SH-SY5Y (cell line): ENCODE results near the gene OAT.

Experiments
- GATA2 ChIP-seq: IDR thresholded peaks from 2 replicates; pipeline ENCODE4 v1.6.1; 2011; ENCODE audit warnings: mild to moderate bottlenecking, low read depth, low read length
- GATA3 ChIP-seq: IDR thresholded peaks from 2 replicates; pipeline ENCODE4 v1.6.1; 2011; ENCODE audit warnings: low read depth, mild to moderate bottlenecking, low read length, moderate library complexity

Gene OAT

DNA sequence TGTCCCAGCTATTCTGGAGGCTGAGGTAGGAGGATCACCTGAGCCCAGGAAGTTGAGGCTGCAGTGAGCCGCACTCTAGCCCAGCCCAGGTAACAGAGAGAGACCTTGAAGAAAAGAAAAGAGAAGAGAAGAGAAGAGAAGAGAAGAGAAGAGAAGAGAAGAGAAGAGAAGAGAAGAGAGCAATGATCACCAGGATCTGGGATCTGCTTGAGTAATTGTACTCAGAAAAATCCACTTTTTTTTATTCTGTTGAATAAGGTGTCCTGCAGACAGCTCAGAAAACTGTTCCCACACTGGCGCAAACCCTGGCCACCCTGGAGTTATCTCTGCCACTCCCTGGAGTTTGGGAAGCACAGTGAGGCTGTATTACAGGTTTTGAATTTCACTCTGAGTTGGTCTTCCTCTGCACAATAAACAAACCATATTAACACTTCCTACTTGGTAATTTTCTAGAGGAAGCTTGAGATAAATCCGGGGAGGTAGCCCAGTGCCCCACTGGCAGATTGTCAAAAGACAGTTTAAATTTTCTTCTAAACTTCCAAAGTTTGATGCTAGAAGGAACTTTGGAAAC, 9.6 kb upstream of the OAT start:
- TF ChIP-seq GATA3 (no peak), GATA2 (no peak)

DNA sequence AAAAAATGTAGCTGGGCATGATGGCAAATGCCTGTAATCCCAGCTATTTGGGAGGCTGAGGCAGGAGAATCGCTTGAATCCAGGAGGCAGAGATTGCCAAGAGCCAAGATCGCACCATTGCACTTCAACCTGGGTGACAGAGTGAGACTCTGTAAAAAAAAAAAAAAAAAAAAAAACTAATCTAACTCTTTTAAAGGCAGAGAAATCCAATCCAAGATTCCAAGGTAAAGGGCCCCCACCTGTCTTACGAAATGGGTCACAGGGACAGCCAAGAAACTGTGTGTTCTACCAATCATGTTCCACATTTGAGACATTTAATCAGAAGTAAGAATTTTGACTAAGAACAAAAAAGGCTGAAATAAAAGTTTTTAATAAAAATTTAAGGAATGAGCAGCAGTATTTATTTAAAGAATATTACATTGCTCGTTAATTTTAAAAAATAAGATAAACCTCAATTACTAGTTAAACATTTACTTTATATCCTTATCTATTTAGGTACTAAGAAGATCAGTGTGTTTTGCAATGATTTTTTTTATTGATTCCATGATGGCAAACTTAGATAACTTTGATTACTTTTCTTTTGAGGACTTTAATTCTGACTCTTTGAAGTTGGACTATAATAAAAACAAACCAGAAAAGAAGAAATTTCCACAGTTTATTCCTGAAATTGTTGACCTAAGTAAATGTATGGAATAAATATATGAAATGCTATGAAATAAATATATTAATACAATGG, 6.7 kb upstream of the OAT start:
- TF ChIP-seq GATA3 (no peak), GATA2 (no peak)

DNA sequence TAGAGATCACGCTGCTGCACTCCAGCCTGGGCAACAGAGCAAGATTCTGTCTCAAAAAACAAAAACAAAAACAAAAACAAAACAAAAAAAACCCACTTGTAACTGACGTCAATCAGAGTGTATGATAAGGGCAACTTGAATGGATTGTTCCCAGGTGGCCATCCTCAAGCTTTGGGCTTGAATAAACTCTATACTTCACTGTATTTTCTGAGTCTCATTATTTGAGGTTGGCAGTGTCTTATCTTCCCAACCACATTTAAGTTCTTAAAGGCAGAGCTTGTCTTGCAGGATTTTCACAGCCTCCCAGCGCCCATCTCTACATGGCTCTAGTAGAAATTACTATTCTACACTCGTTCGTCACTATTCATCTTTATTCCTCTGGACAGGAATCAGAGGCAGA, 5.1 kb upstream of the OAT start:
- TF ChIP-seq GATA2 (no peak), GATA3 (no peak)

DNA sequence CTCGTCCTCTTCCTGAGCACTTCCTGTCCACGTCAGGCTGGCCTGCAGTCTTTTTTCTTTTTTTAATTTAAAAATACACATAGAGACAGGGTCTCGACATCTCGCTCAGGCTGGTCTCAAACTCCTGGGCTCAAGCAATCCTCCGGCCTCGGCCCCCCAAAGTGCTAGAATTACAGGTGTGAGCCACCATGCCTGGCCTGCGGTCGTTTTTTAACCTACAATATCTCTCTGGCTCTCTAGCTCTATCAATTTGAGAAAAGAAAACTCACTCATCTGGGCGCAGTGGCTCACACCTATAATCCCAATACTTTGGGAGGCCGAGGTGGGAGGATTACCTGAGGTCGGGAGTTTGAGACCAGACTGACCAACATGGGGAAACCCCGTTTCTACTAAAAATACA, 4.0 kb upstream of the OAT start:
- TF ChIP-seq GATA2 (no peak), GATA3 (no peak)

DNA sequence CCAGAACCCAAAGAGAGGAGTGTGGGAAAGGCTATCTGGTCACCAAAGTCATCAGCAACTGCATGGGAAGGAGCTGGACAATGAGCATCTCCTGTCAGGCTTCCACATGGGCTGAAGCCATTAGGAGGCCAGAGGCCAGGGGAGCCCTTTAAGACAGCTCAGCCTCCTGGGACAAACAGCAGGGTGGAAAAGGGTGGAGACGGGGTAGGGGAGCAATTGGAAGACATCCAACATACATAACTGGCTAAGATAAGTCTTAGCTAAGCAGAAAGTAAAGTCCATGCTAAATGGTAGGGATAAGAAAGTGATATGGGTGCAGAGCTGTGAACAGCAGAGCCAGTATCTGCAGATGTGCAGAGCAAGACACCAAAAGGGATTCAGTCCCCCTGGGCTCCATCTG, 1.5 kb upstream of the OAT start:
- TF ChIP-seq GATA3 (no peak), GATA2 (no peak)

DNA sequence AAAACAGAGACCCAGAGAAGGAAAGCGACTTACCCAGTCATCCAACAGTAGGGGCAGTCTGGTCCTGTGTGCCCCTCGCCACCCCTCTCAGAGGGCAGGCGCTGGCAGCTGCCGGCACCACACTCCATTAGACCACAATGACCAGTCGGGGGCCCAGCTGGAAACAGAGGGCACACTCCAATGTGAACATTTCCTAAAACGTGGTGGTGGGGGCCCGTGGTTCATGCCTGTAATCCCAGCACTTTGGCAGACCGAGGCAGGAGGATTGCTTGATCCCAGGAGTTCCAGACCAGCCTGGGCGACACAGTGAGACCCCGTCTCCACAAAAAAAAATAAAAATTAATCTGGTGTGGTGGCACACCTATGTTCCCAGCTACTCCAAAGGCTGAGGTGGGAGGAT, 912 bp upstream of the OAT start:
- TF ChIP-seq GATA2, result no peak
- TF ChIP-seq GATA3, result no peak

DNA sequence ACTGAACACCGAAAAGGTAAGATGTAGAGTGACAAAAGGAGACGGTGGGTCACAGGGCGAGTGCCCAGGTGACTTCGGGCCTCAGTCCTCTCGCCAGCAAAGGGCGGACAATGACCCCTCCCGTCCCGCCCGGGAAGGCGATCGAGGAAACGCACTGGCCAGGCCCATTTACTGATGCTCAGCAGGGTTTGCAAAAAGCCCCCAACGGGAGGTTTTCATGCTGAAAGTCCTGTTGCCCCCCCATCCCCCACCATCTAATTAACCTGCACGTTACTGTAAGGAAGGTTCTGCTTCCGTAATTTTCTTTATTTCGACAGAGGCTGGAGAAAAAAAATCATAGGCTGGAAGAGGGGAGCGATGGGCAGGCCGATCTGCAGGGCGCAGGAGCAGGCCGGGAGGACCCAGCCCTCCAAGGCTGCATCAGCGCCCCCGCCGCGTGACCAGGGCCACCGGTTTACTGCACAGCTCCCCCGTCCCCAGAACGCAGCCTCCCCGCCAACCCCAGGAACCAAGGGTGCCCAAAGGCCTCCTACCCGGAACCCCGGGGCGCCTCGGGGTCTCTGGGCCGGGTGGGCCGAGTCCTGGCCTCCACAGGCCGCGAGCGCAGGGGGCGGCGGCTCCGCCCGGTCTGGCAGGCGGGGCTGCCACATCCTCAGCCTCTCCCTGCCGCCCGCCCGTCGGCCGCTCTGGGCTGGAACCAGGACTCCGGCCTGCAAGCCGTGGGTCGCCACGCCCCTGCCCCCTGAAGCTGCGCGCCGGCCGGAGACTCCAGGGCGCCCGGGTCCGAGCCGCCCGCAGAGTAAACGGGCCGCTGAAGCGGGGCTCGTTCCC, 613 bp downstream of the OAT start:
- TF ChIP-seq GATA3 (no peak), GATA2 (no peak)

DNA sequence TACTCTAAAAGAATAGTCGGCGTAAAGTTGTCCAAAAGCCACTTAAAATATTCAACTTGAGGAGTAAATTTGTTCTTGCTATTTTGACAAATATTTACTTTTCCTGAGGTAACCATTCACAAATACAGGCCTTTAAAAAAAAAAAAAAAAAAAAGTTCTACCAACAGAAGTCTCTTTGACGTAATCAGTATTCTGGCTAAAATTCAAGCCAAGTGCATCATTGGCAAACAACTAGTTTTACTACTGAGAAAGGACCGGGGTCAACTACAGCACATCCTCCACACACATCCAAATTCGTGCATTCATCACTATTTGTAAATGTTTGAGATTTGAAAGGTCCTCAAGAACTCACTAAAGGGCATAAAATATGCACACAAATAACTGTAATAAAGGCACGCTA, 2.0 kb downstream of the OAT start:
- TF ChIP-seq GATA2 (no peak), GATA3 (no peak)

DNA sequence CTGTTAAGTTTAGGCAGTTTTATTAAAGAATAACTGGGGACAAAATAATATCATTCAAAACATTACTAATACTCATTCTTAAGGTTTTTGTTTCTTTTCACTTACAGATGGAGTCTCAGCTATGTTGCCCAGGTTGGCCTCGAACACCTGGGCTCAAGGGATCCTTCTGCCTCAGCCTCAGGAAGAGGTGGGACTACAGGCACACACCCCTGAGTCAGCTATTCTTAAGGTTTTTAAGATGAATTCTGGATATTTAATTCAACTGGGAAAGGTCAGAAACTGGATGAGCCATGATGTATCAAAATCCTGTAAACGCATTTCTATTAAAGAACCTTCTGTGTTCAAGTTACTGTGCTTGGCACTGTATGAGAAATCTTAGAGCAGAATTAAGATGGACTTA, 3.5 kb downstream of the OAT start:
- TF ChIP-seq GATA3 (no peak), GATA2 (no peak)

DNA sequence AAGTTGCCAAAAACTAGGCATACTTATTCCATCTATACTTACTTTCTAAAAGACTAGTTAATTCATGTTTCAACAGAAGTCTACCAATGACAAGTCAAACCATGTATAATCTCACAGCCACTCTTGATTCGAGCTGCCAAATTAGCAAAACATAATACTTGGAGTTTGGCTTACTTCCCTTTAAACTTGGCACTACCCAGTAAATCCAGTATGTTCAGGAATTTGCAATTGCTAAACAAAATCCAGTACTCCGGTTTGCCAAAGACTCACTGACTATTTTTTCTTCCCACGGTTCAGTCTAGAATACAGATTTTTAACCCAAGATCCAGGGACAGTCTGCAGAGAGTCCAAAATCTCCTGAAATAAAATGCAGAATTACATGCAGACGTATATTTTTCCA, 4.6 kb downstream of the OAT start:
- TF ChIP-seq GATA2 (no peak), GATA3 (no peak)

DNA sequence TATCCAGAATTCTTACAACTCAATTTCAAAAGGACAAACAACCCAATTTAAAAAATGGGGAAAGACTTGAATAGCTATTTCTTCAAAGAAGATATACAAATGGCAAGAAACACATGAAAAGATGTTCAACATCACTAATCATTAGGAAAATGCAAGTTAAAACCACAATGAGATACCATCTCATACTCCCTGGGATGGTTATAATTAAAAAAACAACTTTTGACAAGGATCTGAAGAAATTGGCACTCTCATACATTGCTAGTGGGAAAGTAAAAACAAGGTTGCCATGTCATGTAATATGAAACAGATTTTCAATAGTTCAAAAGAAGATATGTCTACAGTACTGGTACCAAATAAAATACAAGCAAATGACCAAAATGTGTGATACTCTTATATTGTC, 9.0 kb downstream of the OAT start:
- 0 out of 2 replicates have a peak, but pooled peaks have one; percentile 21 for TF ChIP-seq GATA2
- peak; percentile 84 for TF ChIP-seq GATA3

DNA sequence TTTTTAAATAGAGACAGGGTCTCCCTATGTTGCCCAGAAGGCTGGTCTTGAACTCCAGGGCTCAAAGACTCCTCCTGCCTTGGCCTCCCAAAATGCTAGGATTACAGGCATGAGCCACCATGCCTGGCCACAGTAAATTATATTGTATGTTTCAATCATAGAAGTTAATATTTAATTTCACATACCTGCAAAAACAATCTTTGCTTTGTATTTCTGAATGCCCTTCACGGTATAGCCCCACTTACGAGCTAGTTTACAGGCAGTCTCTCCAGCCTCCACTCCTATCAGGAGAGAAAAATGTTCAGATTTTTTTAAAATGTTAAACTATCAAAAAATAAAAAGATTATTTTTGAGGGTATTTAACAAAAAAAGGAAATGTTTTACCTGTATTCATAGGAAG, 10.4 kb downstream of the OAT start:
- no peak for TF ChIP-seq GATA2
- no peak for TF ChIP-seq GATA3

DNA sequence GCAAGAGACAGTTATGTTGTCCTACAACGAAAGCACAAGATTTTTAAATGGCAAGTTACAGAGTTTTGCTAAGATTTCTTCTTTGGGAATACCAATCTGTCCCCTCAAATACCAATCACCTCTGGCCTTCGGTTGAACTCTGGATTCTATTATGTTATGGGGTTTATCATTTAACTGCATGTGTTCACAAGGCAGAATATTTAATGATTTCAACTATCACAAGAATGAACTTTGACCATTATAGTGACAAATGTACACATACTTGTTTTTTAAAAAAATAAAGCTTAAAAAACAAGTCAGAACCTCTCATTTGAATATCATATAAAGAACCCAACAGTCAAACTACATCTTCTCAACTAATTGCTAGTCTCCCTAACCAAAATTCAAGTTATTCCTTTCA, 11.3 kb downstream of the OAT start:
- TF ChIP-seq GATA2 (no peak), GATA3 (no peak)

DNA sequence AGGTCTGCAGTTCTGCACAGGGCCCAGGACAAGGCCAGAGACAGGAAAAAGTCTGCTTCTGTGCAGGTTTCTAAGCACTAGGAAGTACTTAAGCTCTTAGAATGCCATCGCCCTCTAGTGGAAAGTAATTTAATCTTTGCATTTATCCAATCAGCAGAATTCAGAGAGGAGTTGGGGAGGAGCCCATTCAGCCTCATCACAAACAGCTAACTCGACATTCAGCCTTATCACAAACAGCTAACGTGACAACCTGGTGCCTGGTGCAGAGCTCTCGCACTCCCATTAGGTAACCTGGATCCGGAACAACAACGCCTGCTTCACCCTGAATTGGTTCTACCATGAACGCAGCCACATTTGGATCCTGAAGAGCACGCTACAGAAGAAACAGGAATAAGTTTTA, 15.2 kb downstream of the OAT start:
- TF ChIP-seq GATA2 (no peak), GATA3 (no peak)

DNA sequence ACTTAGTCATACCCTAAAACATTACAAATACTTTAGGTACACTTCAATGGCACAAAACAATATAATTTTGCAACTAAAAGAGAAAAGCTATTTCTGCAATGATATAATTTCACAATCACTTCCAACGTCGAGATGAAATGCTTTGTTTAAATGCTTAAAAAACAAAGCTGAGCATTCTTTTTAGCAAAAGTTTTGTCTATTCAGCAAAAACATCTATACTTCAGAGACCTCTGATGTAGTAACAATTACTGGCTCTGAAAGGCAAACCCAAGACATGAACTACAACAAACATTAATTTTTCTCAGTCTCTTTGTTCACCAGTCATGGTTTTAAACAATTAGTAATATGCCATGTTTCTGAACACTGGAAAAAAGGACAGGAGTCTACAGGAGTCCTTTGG, 16.4 kb downstream of the OAT start:
- TF ChIP-seq GATA2 (no peak), GATA3 (no peak)
